CD4-positive, alpha-beta T cell treated with Interleukin-2 at 100 ng/mL for 4 hours (primary cell): ENCODE measurements around the gene SSBP4.

Experiments used
- DNase-seq: peaks from one replicate; pipeline ENCODE4 v3.0.0-alpha.2; 2020; ENCODE audit warnings: low spot score

SSBP4 gene

DNA sequence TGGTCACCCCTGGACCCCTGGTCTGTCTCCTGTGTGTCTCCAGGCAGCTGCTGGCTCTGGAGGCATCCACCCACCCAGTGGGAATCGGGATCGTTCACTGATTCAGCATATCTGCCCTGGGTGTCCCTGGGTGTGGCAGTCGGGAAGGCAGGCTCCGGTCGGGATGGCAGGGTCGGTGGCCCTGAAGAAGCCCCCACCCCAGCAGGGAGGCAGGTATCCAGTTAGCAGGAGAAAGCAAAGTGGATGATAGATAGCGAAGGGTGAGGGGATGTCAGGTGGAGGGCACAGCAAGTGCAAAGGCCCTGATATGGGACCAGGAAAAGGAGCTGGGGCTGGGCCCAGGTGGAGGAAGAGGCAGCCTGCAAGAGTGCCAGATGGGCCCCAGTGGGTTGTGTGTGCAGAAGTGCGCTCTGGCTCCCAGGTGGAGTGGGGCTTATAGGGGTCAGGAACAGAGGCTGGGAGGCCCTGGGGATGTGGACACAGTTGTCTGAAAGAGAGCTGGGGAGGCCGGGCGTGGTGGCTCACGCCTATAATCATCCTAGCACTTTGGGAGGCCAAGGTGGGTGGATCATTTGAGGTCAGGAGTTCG lies 2.3 kb downstream of the SSBP4 start:
- no peak for DNase-seq

GRCh38 chr19:18422530-18423191 lies 3.5 kb downstream of the SSBP4 start:
- peak; percentile 53 for DNase-seq

- no peak for DNase-seq
Observed at GRCh38 chr19:18423258-18424020, 4.2 kb downstream of the SSBP4 start.

DNA sequence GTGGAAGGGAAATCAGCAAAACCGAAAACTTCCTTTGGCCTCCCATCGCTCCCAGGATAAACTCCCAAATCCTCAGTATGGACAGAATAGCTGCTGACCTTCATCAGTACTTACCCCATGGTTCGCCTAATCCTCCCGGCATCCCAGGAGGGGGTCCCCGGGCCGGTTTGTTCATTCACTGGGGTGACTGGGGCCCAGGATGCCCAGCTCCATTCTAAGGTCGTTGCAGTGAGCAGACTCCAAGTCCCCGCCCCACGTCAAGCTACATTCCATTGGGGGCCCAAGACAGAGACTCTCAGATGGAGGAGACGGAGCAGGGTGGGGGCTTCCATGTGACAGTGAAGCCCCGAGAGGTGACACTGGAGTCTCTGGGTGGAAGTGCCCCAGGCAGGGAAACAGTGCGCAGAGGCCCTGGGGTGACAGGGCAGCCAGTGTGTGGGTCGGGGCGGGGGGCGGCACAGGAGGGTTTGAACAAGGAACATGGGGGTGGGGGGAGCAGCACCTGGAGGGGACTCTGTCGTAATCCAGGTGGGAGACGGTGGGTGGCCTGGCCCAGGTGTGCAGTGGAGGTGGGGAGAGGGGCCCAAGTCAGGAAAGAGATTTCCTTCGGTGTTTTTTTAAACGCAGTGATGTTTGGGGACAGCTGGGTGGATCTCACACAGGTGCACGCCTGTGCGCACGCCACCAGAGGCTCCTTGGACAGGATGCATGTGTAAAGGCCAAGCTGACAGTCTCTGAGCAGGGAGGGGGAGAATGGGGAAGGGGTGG lies 5.1 kb downstream of the SSBP4 start:
- no peak for DNase-seq

- no peak for DNase-seq
Observed at GRCh38 chr19:18424890-18425514, 5.8 kb downstream of the SSBP4 start.

GRCh38 chr19:18425515-18426415 lies 6.6 kb downstream of the SSBP4 start:
- no peak for DNase-seq

DNA sequence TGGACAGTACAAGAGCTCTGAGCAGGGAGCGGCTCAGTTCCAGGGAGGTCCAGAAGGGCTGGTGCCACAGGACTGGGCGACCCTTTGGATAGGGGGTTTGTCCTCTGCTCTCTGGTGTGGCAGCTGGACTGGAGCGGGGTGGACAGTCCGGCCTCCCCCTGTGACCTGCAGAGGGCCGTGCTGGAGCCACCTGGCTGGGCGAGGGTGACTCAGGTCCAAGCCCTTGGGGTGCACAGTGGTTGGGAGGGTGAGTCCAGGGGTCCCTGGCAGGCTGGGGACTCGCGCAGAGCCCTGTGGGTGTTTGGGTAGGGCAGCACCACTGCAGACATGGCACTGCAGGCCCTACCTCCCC lies 7.2 kb downstream of the SSBP4 start:
- DNase-seq: no peak

DNA sequence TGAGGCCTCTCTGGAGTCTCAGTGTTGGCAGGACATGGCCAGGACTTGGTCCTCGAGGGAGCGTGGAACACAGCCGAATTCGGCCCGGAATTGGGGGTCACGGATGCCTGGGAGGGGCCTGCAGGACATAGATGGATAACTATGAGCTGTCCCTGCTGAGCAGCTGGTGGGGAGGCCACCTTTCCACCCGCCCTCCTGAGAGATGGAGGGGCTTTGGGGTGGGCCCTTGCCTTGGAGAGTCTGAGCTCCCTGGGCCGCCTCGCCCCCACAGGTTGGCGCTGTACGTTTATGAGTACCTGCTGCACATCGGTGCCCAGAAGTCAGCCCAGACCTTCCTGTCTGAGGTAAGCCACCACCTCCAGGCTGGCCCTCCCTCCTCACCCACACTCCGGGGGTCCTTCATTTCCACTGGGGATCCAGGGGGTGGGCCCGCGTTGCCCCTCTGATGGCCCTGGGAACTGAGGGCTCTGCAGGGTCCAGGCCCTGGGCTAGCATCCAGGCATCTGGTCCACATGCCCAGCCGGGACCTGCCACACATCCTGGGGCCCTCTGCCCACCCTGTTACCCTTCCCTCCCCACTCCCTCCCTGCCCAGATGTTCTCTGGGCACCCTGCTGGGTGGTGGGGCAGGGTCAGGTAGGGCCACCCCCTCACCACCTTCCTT lies 8.0 kb downstream of the SSBP4 start:
- no peak for DNase-seq

DNA sequence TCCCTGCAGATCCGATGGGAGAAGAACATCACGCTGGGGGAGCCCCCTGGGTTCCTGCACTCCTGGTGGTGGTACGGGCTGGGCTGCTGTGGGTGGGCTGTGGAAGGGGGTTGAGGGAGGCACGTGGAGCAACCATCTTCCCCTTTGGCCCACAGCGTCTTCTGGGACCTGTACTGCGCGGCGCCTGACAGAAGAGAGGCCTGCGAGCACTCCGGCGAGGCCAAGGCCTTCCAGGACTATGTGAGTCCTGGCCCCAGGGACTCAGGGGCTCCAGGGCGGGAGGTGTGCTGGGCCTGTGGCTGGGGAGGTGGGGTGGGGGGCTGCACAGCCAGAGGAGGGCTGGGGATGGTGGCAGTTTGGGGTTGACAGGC lies 8.5 kb downstream of the SSBP4 start:
- DNase-seq: no peak

DNA sequence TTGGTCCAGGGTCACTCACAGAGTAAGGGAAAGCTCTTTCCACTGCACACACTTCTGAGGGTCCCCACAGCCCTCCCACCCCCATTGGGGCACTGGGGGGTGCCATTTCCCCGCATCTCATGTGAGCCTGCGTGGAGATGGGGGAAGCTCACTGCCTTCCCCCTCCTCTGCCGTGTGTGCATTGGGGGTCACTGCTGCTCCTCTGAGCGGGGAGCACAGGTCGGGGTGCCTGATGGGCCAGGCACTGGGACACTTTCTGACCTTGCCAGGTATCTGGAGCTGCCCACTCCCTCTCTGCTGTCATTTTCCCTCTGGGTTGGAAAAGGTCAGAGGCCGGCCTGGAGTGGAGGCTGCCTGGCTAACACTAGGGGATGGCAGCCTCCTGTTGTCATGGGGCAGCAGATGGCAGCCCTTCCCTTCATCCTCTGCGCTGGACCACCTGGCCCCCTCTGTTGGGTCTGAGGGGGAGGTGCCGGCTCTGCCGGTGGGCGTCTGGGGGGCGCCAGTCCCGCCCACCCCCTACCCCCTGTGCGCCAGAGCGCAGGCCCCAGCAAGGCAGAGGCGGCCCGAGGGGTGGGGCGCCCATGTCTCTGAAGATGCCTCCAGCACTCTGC lies 9.1 kb downstream of the SSBP4 start:
- DNase-seq: no peak

GRCh38 chr19:18428787-18429674 lies 9.8 kb downstream of the SSBP4 start:
- peak; percentile 91 for DNase-seq

DNA sequence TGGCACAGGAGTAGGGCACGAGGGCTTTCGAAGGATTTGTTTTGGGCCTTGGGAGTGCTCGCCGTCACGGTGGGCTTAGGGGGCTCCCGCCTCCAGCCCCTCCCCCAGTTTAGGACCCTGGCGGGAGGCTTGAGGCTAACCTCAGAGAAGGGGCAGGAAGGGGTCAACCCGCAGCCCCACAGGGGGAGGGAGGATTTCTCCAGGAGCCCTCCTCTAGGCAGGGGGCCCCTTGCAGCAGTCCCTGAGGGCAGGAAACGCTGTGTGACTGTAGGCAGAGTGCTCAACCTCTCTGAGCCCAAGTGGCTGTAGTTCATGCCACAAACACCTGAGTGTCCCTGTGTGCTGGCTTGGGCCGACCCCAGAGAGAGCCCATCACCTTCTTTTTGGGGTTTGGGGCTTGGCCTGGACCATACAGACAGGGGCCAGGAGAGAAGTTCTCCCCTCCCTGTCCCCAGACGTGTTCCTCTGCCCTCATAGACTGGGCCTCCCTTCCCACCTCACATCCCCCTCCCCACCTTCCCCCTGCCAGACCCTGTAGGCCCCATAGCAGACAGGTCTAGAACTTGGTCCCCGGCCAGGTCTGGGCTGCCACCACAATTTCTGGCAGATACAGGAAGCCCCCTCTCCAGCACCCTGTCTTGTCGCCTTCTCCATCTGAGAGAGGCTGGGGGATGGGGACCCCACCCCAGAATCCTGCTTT lies 10.7 kb downstream of the SSBP4 start:
- DNase-seq: no peak

- no peak for DNase-seq
Observed at GRCh38 chr19:18430417-18431144, 11.4 kb downstream of the SSBP4 start.

DNA sequence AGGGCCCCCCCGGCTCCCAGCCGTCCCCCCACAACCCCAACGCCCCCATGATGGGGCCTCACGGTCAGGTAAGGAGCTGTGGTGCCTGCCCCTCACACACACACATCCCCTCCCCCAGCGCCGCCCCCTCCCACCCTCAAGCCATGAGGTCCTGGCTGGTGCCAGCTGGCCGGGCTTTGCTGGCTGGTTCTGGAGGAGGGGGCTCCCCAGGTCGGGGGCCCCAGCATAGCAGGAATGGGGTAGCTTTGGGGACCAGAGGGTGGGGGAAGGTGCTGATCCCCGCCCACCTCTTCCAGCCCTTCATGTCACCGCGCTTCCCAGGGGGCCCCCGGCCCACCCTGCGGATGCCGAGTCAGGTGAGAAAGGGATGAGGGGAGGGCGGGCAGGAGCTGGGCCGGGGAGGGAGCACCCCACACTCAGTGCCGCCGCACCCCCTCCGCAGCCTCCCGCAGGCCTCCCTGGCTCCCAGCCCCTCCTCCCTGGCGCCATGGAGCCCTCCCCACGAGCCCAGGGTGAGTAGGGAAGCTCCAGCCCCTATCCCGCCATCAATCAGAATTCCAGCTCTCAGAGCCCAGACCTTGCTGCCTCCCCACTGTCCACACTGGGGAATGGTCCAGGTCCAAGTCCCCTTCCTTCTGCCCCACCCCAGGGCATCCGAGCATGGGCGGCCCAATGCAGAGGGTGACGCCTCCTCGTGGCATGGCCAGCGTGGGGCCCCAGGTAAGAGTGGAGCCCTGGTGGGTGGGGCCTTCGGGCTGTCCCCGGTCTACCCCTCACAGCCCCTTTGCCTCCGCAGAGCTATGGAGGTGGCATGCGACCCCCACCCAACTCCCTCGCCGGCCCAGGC lies 12.4 kb downstream of the SSBP4 start:
- no peak for DNase-seq

DNA sequence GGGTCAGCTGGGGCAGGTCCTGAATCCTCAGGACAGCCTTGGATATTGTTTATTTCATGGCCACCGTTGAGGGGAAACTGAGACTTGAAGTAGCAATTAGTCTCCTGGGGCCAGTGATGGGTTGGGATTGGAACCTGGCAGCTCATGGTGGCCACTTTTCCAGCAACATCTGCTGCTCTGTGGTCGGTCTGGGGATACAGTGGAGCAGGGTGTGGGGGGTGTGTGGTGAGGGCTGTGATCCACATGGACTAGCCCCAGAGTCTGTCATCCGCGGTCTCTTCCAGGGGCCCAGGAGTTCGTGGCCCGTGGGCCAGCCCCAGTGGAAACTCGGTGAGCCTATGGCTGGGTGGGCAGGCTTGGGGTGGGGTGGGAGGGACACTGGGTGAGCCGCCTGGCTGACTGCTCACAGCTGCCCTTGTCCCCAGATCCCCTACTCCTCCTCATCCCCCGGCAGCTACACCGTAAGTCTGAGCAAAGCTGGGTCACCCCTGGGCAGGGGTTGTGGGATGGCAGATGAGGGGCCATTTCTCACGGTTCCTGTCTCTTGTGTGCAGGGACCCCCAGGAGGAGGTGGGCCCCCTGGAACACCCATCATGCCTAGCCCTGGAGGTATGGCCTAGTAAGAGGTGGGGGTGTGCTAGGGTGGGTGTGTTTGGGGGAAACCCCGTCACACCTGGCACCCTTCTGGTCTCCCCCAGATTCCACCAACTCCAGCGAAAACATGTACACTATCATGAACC lies 13.2 kb downstream of the SSBP4 start:
- DNase-seq: no peak

GRCh38 chr19:18433015-18433691 lies 14.0 kb downstream of the SSBP4 start:
- no peak for DNase-seq
